ENCODE measurements around the gene PRB3. TPM values are rescaled to one million over a fixed set of nuclear protein-coding genes. Genes with fewer than 3 reads are reported as not detected.

Gene PRB3
- total and polyA plus RNA-seq, 9 of the 15 experiments (the other 6 are each of a cell fraction or from before 2014, with no cell fraction given): 0.07 TPM; not detected in 8

- in situ Hi-C loops (cut with MboI) (no loop called here), intact Hi-C loops (cut with micrococcal nuclease) (no loop called here)
- no TSS peak for BruUV-seq (replicated peaks)
- CTCF ChIA-PET (ENCODE audit: low intra/inter-chr PET ratio): interaction anchor here (2.8 kb wide), 1 partner anchor 260 kb away, joined by 26 read pairs; no protein-coding TSS in a partner anchor
- no peak overlapping the region for H3K4me3 ChIP-seq
- H4K20me1 ChIP-seq (replicated peaks; ENCODE audit: control insufficient read depth, insufficient read depth, low read length): no peaks in the 10 kb centered on the region
- FAIRE-seq (no peak), ATAC-seq (no peak), DNase-seq (ENCODE audit: extremely low read depth in 1 of 4, low spot score in 3 of 4) (no peak)
- no peak overlapping the region for H3K4me2 ChIP-seq (ENCODE audit: insufficient read depth, low read length)
- no peaks in the 10 kb centered on the region for H3K79me2 ChIP-seq (ENCODE audit: control insufficient read depth, insufficient read depth, low read length)
- H3K9ac ChIP-seq (ENCODE audit: insufficient read depth in 1 of 2, low read depth in 2 of 2, low read length in 2 of 2): no peak overlapping the region
- no peak overlapping the region for H2AFZ ChIP-seq (ENCODE audit: low read depth, low read length)
- H3K9me1 ChIP-seq (ENCODE audit: control insufficient read depth, insufficient read depth, low read length): no peaks in the 10 kb centered on the region
- H3K27me3 ChIP-seq (ENCODE audit: control insufficient read depth in 2 of 2, insufficient read depth in 2 of 2, low read length in 2 of 2): no peaks in the 10 kb centered on the region
- no peaks in the 10 kb centered on the region for H3K9me3 ChIP-seq (replicated peaks; ENCODE audit: control insufficient read depth, insufficient read depth, low read depth, low read length)
- H3K36me3 ChIP-seq (ENCODE audit: control insufficient read depth, insufficient read depth, low read length): no peaks in the 10 kb centered on the region
- WGBS (ENCODE audit: insufficient coverage, low coverage, missing lambda C conversion rate): 0% methylated on average over 4 of the region's 4 CpGs
- H3K4me1 ChIP-seq (replicated peaks in 1 of 2; ENCODE audit: control insufficient read depth in 2 of 2, insufficient read depth in 2 of 2, low read length in 2 of 2): no peaks in the 10 kb centered on the region
- H3K27ac ChIP-seq (ENCODE audit: extremely low read depth, low read depth, low read length): no peak overlapping the region
- POLR2A ChIA-PET: interaction anchor here (1.4 kb wide), 1 partner anchor 8 kb away, joined by 3 read pairs; no protein-coding TSS in a partner anchor
- TF ChIP-seq MBD2 (IDR thresholded peaks at IDR 0.05; ENCODE audit: borderline replicate concordance, low read depth) (no peak), CBX8 (IDR thresholded peaks at IDR 0.05; ENCODE audit: borderline replicate concordance, extremely low read depth, low read depth, low read length, poor library complexity, severe bottlenecking) (no peak), MCM7 (IDR thresholded peaks at IDR 0.05) (no peak), TSC22D4 (tag; IDR thresholded peaks at IDR 0.05) (no peak), ZSCAN29 (IDR thresholded peaks at IDR 0.05) (no peak), FOXA1 (IDR thresholded peaks at IDR 0.05; ENCODE audit: borderline replicate concordance) (no peak), FOXP4 (CRISPR knock-in tag; IDR thresholded peaks at IDR 0.05; ENCODE audit: borderline replicate concordance) (no peak), ZNF695 (CRISPR knock-in tag; IDR thresholded peaks at IDR 0.05) (no peak), WHSC1 (IDR thresholded peaks at IDR 0.05; ENCODE audit: low read length) (no peak), RNF2 (IDR thresholded peaks at IDR 0.05) (no peak), PTBP1 (IDR thresholded peaks at IDR 0.05; ENCODE audit: low read depth, low read length) (no peak)
- TF ChIP-seq, protein P1, sequence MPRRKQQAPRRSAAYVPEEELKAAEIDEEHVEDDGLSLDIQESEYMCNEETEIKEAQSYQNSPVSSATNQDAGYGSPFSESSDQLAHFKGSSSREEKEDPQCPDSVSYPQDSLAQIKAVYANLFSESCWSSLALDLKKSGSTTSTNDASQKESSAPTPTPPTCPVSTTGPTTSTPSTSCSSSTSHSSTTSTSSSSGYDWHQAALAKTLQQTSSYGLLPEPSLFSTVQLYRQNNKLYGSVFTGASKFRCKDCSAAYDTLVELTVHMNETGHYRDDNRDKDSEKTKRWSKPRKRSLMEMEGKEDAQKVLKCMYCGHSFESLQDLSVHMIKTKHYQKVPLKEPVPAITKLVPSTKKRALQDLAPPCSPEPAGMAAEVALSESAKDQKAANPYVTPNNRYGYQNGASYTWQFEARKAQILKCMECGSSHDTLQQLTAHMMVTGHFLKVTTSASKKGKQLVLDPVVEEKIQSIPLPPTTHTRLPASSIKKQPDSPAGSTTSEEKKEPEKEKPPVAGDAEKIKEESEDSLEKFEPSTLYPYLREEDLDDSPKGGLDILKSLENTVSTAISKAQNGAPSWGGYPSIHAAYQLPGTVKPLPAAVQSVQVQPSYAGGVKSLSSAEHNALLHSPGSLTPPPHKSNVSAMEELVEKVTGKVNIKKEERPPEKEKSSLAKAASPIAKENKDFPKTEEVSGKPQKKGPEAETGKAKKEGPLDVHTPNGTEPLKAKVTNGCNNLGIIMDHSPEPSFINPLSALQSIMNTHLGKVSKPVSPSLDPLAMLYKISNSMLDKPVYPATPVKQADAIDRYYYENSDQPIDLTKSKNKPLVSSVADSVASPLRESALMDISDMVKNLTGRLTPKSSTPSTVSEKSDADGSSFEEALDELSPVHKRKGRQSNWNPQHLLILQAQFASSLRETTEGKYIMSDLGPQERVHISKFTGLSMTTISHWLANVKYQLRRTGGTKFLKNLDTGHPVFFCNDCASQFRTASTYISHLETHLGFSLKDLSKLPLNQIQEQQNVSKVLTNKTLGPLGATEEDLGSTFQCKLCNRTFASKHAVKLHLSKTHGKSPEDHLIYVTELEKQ (CRISPR knock-in tag; IDR thresholded peaks at IDR 0.05): no peak
- TF ChIP-seq, protein P2, sequence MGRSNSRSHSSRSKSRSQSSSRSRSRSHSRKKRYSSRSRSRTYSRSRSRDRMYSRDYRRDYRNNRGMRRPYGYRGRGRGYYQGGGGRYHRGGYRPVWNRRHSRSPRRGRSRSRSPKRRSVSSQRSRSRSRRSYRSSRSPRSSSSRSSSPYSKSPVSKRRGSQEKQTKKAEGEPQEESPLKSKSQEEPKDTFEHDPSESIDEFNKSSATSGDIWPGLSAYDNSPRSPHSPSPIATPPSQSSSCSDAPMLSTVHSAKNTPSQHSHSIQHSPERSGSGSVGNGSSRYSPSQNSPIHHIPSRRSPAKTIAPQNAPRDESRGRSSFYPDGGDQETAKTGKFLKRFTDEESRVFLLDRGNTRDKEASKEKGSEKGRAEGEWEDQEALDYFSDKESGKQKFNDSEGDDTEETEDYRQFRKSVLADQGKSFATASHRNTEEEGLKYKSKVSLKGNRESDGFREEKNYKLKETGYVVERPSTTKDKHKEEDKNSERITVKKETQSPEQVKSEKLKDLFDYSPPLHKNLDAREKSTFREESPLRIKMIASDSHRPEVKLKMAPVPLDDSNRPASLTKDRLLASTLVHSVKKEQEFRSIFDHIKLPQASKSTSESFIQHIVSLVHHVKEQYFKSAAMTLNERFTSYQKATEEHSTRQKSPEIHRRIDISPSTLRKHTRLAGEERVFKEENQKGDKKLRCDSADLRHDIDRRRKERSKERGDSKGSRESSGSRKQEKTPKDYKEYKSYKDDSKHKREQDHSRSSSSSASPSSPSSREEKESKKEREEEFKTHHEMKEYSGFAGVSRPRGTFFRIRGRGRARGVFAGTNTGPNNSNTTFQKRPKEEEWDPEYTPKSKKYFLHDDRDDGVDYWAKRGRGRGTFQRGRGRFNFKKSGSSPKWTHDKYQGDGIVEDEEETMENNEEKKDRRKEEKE (IDR thresholded peaks at IDR 0.05; ENCODE audit: borderline replicate concordance in 1 of 2, control insufficient read depth in 1 of 2, low read depth in 2 of 2, low read length in 1 of 2): no peak
Observed at GRCh38 chr12:11227373-11227772, 42.1 kb downstream of the PRB3 start.

Measured in K562 (cell line).